OCI-LY7 (cell line): ENCODE measurements around the gene TLE1.

Experiments used
- CTCF ChIP-seq: fragments of 200-600 bp; sonication (generic); conservative IDR thresholded peaks from 2 replicates; pipeline ENCODE4 v1.5.1; 2014; ENCODE audit warnings: mild to moderate bottlenecking, antibody characterized with exemption, low read length, moderate library complexity, mixed read lengths
- EZH2phosphoT487 ChIP-seq: fragments of 200-600 bp; sonication (generic); IDR thresholded peaks from 2 replicates; pipeline ENCODE4 v1.6.1; 2018; ENCODE audit warnings: low read depth, borderline replicate concordance, mild to moderate bottlenecking, mixed run types, antibody characterized with exemption, low read length, moderate library complexity, mixed read lengths

DNA sequence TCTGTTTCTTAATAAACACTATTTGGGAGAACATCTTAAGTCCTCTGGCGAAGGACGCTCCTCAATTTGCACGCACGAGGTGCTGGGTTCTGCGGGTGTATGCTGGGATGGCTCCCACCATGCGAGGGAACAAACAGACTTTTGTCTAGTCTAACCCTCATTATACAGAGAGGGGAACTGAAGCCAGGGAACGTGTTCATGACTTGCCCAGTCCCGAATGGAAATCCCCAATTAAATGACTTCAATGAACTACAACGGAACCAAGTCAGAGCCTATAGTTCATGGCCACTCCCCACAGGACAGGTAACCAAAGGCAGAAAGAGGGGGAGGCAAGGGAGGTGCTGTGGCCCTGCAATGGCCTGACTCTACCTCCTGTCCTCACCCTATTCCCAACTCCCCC, 9.3 kb downstream of the TLE1 start:
- TF ChIP-seq CTCF = no peak
- no peak for TF ChIP-seq EZH2phosphoT487
